Fibroblast of skin of scalp (primary cell): Measurements from ENCODE around the gene UQCRH. TPM values are rescaled to one million over a fixed set of nuclear protein-coding genes. Genes with fewer than 3 reads are reported as not detected.

Experiments used
- DNase-seq: peaks from one replicate; pipeline ENCODE4 v3.0.0-alpha.2; 2013
- polyA plus RNA-seq, 2 experiments: library from polyadenylated mRNA; unstranded; fragments of 120-200 nt; gene quantifications; one replicate each; pipeline ENCODE4 v1.2.1, GENCODE V29; 2013; ENCODE audit not compliant: insufficient read length in 2 of 2

The UQCRH gene
- 281 TPM for polyA plus RNA-seq (2013, experiment 1 of 2; ENCODE audit: insufficient read length)
- polyA plus RNA-seq (2013, experiment 2 of 2; ENCODE audit: insufficient read length) = 260 TPM

DNA sequence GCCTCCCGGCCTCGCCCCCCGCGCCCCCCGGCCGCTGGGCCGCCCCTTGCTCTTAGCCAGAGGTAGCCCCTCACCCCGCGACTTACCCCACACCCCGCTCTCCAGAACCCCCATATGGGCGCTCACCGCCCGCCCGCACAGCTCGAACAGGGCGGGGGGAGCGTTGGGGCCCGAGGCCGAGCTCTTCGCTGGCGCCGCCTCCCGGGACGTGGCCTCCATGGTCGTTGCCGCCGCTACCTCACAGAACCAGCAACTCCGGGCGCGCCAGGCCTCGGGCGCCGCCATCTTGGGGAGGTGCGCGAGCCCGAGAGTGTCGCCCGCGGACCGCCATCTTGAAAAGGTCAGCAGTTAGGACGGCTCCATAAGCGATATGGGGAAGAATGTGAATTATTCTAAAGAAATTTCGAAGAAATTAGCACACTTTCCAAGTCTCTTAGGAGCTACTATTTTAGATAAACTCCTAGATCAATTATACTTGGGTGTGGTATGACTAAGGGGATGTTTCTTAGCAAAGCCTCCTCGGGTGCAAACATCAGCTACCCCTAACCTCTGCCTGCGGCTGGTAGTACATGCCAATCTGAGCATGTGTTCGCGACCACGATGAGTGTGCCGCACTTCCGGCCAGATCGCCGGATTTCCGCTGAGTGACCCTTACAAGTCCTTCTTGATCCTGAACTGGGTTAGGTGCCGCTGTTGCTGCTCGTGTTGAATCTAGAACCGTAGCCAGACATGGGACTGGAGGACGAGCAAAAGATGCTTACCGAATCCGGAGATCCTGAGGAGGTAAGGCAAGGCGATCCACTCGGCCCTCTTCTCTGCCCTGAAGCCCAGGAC, at the start of gene UQCRH, which contains the start of gene LRRC41:
TSS of gene UQCRH (plus strand) at position 661 of the 834 bp plus-strand sequence. CDS start at position 730, 69 bp downstream.
TSS of gene LRRC41 (minus strand) at position 579 of the 834 bp plus-strand sequence. CDS start at position 285, 294 bp downstream.
- peak; percentile 96 for DNase-seq

DNA sequence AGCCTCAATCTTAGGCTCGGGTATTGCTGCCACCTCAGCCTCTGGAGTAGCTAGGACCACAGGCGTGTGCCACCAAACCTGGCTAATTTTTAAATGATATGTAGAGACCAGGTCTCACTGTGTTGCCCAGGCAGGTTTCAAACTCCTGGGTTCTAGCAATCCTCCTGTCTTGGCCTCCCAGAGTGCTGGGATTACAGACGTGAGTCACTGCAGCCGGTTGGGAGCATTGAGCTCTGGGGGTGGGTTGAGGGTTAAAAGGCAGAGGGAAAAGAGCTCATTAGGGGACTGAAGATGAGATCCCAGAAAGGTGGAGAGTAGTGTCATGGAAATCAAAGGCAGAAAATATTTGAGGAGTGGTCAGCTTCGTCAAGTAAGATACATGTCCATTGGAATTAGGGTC, 48.8 kb upstream of the UQCRH start:
- DNase-seq = no peak

GRCh38 chr1:46256523-46256922, 47.0 kb upstream of the UQCRH start:
- no peak for DNase-seq

- no peak for DNase-seq
Measured at GRCh38 chr1:46262508-46262907, 41.0 kb upstream of the UQCRH start.

DNA sequence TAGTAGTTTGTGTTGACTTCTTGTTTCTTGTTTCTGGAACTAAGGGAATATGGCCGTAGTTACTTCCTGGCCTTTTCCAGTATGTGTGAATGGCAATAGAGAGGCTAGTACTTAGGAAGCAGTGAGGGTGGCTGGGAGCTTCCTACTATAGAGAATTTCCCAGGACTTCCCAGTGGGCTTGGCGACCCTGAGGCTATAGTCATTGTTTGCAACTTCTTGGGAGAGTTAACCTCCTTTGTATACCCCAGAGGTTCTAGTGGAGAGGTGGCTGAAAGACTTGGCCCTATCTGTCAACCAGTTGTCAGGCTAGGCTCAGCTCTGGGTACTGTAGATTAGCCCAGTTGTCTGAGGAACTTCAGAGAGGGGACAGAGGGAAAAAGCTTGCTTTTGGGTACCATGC, 40.4 kb upstream of the UQCRH start:
- DNase-seq = no peak

GRCh38 chr1:46268578-46268977, 34.9 kb upstream of the UQCRH start:
- DNase-seq = no peak

GRCh38 chr1:46274225-46275029, 29.1 kb upstream of the UQCRH start:
- no peak for DNase-seq

DNA sequence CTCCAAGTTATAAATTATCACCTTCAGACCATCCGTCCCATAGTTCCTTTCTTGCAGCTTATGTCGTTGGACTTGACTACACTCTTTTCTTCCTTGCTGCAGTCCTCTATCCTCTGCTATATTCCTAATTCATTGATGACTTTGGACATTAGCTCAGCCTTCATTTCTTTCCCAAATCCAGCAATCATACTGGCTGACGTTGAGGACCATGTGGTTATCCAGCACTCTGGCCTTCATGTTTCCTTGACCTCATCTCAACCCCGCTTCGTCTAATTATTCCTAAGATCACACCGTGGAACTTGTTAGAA, 28.5 kb upstream of the UQCRH start:
- no peak for DNase-seq

DNA sequence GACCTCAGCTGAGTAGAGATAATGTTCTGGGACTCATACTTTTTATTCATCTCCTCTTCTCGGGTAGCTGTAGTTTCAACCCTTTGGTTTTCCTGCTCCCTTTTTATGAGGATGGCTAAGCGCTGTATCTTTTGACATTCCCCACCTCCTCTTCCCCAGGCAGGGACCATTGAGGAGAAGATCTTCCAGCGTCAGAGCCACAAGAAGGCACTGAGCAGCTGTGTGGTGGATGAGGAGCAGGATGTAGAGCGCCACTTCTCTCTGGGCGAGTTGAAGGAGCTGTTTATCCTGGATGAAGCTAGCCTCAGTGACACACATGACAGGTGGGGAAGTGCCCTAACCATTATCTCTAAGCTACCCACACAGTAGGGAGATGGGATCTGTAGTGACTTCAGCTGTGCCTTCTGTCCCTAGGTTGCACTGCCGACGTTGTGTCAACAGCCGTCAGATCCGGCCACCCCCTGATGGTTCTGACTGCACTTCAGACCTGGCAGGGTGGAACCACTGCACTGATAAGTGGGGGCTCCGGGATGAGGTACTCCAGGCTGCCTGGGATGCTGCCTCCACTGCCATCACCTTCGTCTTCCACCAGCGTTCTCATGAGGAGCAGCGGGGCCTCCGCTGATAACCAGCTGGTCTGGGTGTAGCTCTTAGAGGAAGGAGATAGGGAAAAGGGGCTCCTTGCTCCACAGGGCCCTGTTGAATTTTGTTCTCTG, 25.7 kb upstream of the UQCRH start:
- DNase-seq = no peak

- DNase-seq = no peak
Measured at GRCh38 chr1:46278807-46279206, 24.7 kb upstream of the UQCRH start.

DNA sequence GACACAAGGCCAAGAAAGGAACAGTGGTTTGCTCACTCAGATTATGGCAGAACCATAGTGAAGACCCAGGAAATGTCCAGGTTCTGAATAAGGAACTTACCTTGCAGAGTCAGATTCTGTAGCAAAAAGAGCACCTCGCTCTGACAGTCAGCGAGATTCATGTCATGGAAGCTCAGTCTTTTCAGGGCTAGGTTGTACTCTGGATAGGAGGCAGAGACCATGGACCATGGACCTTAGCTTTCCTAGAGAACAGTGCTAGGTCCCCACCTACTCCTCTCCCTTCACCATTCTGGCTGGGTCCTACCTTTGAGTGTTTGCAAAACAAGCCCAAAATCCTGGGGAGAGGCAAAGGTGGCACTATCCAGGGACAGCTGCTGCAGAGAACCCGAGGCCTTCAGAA, 23.4 kb upstream of the UQCRH start:
- DNase-seq = no peak

GRCh38 chr1:46281021-46281420, 22.5 kb upstream of the UQCRH start:
- no peak for DNase-seq

DNA sequence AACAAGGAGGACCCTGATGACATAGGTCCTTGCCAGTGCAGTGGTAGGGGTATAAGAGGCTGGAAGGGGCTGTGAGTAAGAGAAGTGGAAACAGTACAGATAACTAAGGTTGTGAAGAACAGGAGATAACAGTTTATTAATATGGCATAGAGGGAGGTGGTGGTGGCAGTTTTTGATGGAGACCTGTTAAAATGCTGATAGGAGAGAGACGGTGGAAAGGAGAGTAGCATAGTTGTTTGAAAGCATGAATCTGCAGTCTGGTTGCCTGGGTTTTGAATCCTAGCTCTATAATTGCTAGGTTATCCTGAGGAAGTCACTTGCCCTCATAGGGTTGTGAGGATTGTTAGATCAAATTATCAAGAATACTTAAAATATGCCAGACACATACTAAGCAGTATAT, 19.4 kb upstream of the UQCRH start:
- DNase-seq = no peak

- DNase-seq = no peak
Measured at GRCh38 chr1:46284597-46285564, 18.6 kb upstream of the UQCRH start.

- no peak for DNase-seq
Measured at GRCh38 chr1:46285730-46286477, 17.6 kb upstream of the UQCRH start.

GRCh38 chr1:46288485-46289133, 14.9 kb upstream of the UQCRH start:
- peak; percentile 69 for DNase-seq

GRCh38 chr1:46289134-46289494, 14.4 kb upstream of the UQCRH start:
- no peak for DNase-seq

- DNase-seq = no peak
Measured at GRCh38 chr1:46289976-46290375, 13.5 kb upstream of the UQCRH start.

DNA sequence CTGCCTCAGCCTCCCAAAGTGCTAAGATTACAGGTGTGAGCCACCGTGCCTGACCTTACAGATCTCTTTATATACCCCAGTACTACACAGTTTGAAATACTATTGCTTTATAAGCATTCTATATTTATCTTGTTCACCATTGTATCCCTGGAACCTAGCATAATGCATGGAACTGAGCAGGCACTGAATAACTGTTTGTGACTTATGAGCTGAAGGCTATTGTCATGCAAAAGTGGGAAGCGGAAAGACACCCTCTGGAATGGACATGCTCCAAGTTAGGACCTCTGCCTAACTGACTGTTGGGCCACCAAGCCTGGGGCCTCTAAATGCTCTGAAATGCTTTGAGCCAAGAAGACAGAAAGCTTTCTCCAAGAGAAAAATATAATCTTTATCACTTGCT, 8.2 kb upstream of the UQCRH start:
- DNase-seq = no peak

GRCh38 chr1:46298387-46298786, 5.1 kb upstream of the UQCRH start:
- DNase-seq = no peak
